HCEC 1CT (cell line): Measurements from ENCODE around the gene DHX34.
A peak's percentile ranks its signal among the peaks of the same experiment; 100 is the strongest.
"Not testable (repeated sequence)": the region's sequence is repeated elsewhere in the genome, so short reads cannot be mapped to it uniquely, and the experiment has no call there.

ENCODE experiments used
- DNase-seq: peaks from one replicate; pipeline ENCODE4 v3.0.0-alpha.2; 2017

Gene DHX34

GRCh38 chr19:47370045-47370611 is 21.0 kb downstream of the DHX34 start:
- peak; percentile 76 for DNase-seq

GRCh38 chr19:47371261-47371660 is 22.1 kb downstream of the DHX34 start:
- no peak for DNase-seq

- no peak for DNase-seq
Observed at GRCh38 chr19:47372603-47373002, 23.5 kb downstream of the DHX34 start.

- no peak for DNase-seq
Observed at GRCh38 chr19:47373246-47374240, 24.4 kb downstream of the DHX34 start.

- DNase-seq: no peak
Observed at GRCh38 chr19:47374876-47375693, 26.0 kb downstream of the DHX34 start.

GRCh38 chr19:47375694-47376588 is 26.8 kb downstream of the DHX34 start:
- DNase-seq: no peak

- no peak for DNase-seq
Observed at GRCh38 chr19:47376589-47377144, 27.6 kb downstream of the DHX34 start.

- no peak for DNase-seq
Observed at GRCh38 chr19:47377208-47377701, 28.1 kb downstream of the DHX34 start.

- no peak for DNase-seq
Observed at GRCh38 chr19:47377801-47378200, 28.7 kb downstream of the DHX34 start.

GRCh38 chr19:47378246-47378645 is 29.1 kb downstream of the DHX34 start:
- DNase-seq: no peak

GRCh38 chr19:47379381-47379938 is 30.3 kb downstream of the DHX34 start:
- no peak for DNase-seq

GRCh38 chr19:47380559-47380958 is 31.4 kb downstream of the DHX34 start:
- DNase-seq: no peak

GRCh38 chr19:47381121-47381520 is 32.0 kb downstream of the DHX34 start:
- no peak for DNase-seq

GRCh38 chr19:47381653-47382279 is 32.7 kb downstream of the DHX34 start:
- no peak for DNase-seq

GRCh38 chr19:47383890-47384289 is 34.8 kb downstream of the DHX34 start:
- DNase-seq: not testable (repeated sequence)

GRCh38 chr19:47384533-47384932 is 35.4 kb downstream of the DHX34 start:
- not testable (repeated sequence) for DNase-seq

GRCh38 chr19:47386582-47386981 is 37.5 kb downstream of the DHX34 start:
- not testable (repeated sequence) for DNase-seq

GRCh38 chr19:47387623-47388022 is 38.5 kb downstream of the DHX34 start:
- DNase-seq: not testable (repeated sequence)

GRCh38 chr19:47388721-47389120 is 39.6 kb downstream of the DHX34 start:
- DNase-seq: not testable (repeated sequence)

- no peak for DNase-seq
Observed at GRCh38 chr19:47389150-47389556, 40.0 kb downstream of the DHX34 start.
